ENCODE data around the gene NRL.

- TF ChIP-seq CTCF (IDR thresholded peaks at IDR 0.05) (no peak), POLR2A (IDR thresholded peaks at IDR 0.05) (no peak), POLR2AphosphoS5 (IDR thresholded peaks at IDR 0.05) (no peak)
Observed at GRCh38 chr14:24057867-24058259, 56.9 kb downstream of the NRL start.
